Astrocyte (in vitro differentiated cells and primary cell): ENCODE data around the gene CHST15.

Experiments used
- EZH2 ChIP-seq: IDR thresholded peaks from 2 replicates; pipeline ENCODE4 v1.6.1; 2012; ENCODE audit warnings: mild to moderate bottlenecking, low read length, inconsistent platforms; ENCODE audit not compliant: insufficient read depth
- TF ChIP-seq, protein P1 (sequence below): IDR thresholded peaks from 2 replicates; pipeline ENCODE4 v1.5.1; 2011; ENCODE audit warnings: low read depth, mild to moderate bottlenecking, inconsistent platforms, low read length, moderate library complexity; ENCODE audit not compliant: insufficient read depth

DNA sequence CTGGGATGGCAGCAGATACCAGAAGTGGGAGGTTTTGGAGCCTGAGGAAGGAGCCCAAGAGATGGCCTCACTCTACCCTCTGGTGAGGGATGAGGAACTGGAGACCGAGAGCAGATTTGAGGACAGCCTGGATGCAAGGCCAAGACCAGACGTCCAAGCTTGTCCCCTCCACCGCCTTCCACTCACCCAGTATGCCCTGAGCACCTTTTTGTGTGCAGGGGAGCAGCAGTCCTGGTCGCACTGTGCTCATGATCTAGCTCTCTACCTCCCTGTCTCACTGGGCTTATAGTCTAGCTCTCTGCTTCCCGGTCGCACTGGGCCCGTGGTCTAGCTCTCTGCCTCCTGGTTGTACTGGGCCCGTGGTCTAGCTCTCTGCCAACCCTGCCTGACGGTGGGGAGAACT, 33.6 kb upstream of the CHST15 start:
- TF ChIP-seq, protein P1, sequence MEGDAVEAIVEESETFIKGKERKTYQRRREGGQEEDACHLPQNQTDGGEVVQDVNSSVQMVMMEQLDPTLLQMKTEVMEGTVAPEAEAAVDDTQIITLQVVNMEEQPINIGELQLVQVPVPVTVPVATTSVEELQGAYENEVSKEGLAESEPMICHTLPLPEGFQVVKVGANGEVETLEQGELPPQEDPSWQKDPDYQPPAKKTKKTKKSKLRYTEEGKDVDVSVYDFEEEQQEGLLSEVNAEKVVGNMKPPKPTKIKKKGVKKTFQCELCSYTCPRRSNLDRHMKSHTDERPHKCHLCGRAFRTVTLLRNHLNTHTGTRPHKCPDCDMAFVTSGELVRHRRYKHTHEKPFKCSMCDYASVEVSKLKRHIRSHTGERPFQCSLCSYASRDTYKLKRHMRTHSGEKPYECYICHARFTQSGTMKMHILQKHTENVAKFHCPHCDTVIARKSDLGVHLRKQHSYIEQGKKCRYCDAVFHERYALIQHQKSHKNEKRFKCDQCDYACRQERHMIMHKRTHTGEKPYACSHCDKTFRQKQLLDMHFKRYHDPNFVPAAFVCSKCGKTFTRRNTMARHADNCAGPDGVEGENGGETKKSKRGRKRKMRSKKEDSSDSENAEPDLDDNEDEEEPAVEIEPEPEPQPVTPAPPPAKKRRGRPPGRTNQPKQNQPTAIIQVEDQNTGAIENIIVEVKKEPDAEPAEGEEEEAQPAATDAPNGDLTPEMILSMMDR: no peak
- no peak for TF ChIP-seq EZH2
